GM18511 (cell line): ENCODE results near the gene GLIS1.

Source experiments
- ATAC-seq: cut with Tn5 transposase; IDR thresholded peaks from one replicate; pipeline ENCODE4 v1.9.1; 2021; ENCODE audit warnings: mild to moderate bottlenecking, moderate library complexity; ENCODE audit not compliant: unreplicated experiment

The GLIS1 gene

DNA sequence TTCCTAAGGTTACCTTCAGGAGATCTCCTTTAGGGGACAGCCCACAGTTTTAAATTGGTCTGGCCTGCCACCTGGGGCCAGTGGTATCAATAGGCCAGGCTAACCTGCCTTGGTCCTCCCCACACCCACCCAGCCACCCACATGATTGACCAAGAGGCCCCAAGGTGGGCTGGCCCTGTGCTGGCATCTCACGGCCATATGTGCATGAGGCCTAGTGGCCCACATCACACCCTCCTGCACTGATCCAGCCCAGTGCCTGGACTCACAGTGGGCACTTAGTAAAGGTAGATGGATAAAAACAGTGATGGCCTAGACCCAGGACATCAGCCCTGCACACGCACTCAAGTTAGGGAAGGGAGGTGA is 197.7 kb downstream of the GLIS1 start:
- ATAC-seq = no peak

DNA sequence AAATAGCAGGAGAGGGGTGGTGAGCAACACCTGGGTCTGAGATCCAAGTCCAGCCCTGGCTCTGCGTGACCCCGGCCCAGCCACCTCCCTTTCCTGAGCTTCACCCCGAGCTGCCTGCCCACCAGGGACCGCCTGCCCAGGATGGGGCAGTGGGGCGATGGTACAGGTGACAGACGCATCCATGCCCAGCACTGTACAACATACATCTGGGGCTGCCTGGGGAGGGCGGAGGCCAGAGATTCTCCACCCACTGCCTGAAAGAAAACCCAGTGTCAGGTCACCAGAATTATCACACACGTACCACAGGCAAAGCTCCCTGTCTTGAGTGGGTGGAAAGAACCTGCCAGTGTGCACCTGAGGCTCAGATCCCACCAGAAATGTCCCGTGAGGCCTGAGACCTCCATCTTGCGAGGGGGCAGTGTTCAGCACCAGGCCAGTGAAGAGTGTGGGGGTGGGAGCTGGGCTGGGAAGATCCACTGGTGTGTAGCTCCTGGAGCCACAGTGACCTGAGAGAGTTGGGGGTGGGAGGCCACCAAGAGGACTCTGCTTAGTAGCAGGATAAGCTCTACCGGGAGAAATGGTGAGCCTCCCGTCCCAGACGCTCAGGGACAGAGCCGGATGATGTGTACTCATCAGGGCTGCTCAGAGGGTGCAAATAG is 198.2 kb downstream of the GLIS1 start:
- no peak for ATAC-seq

GRCh38 chr1:53539711-53540603 is 199.0 kb downstream of the GLIS1 start:
- ATAC-seq = no peak

DNA sequence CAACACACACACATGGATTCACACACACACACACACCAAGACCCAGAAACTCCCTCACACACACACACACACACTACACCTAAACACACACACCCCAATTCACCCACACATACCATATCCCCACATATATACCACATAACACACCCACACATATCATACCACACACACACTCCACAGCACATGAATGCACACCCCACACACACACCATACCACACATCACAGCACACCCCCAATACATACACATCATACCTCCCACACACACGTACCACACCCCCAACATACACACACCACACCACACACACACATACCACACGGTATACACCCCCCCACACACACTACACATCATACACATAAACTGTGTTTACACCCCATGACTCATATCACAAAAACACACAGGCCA is 199.7 kb downstream of the GLIS1 start:
- ATAC-seq = no peak

GRCh38 chr1:53536606-53537005 is 202.4 kb downstream of the GLIS1 start:
- ATAC-seq = no peak

- no peak for ATAC-seq
Observed at GRCh38 chr1:53535846-53536245, 203.1 kb downstream of the GLIS1 start.

GRCh38 chr1:53535226-53535625 is 203.7 kb downstream of the GLIS1 start:
- ATAC-seq = no peak

GRCh38 chr1:53532912-53533311 is 206.1 kb downstream of the GLIS1 start:
- ATAC-seq = no peak

GRCh38 chr1:53532377-53532776 is 206.6 kb downstream of the GLIS1 start:
- ATAC-seq = no peak

DNA sequence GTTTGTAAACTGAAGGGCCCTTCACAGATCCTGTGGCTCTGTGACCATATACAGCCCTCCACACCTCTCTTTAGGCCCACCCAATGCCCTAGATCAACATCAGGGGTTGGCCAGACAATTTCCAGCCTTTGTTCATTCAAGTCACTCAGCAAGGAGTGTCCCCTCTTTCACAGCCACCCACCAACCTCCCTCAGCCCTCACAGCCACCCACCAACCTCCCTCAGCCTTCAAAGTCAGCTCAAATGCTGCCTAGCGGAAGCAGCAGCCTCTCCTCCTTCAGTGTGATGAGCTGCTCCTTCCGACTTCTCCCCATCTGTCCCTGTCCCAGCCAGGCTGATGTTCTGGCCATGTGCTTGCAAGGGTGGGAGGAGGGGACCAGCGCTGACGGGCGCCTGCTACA is 208.4 kb downstream of the GLIS1 start:
- ATAC-seq = no peak

- ATAC-seq = no peak
Observed at GRCh38 chr1:53529555-53529954, 209.4 kb downstream of the GLIS1 start.

DNA sequence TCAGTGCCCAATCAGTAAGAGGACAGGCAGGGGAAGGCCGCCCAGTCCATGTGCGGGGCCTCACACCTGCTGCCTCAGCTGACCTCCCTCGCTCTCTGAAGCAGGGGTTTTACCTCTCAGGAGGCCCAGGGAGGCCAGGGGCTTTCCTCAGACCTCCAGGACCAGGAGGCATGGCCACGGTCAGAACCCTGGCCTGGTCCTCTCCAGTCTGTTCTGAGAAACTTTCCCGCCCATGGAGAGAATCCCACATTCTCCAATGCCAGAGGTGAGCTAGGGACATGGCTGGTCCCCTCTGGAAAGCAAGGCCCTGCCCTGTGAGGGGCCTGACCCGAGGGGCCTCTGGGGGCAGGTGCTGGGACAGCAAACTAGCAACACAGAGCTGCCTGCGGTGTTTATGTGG is 211.6 kb downstream of the GLIS1 start:
- ATAC-seq = no peak

- ATAC-seq = no peak
Observed at GRCh38 chr1:53526451-53527101, 212.4 kb downstream of the GLIS1 start.

GRCh38 chr1:53525595-53525994 is 213.4 kb downstream of the GLIS1 start:
- no peak for ATAC-seq

DNA sequence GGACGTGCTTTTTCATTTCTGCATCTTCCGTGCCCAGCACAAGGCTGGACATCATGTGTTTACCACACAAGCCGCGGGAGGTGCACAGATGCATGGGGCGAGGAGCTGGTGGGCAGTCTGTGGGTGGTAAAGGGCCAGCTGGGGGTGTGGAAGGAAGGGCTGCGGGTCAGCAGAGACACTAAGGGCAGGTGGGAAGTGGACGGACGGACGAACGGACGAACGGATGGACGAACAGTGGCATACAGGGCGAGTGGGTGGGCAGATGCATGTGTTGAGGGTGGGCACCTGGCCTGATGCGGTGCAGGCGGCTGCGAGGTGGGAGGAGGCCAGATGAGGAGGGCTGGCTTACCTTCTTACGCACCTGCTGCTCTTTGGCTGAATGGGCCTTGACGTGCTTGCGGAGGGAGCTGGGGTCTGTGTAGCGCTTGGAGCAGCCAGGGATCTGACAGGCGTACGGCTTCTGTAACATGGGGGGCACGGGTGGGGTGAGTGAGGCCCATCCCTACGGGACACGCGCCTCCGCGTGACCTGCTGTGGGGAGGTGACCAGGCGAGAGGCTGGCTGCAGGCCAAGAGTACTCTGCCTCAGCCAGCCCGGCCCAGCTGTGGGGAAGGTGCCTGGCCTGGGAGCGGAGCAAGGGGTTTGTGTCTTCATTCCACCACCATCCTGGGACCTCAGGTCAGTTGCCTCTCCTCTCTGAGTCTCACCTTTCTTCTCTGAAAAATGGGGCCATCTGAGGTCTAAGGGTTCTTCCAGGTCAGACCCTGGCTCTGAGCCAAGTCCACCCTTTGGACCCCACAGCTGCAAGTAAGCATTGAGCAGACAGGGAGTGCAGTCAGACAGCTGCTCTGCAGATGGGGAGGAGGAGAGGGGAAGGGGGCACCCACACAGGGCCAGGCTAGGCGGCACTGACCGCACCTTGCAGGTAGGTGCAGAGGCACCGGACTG is 214.3 kb downstream of the GLIS1 start:
- ATAC-seq = no peak

DNA sequence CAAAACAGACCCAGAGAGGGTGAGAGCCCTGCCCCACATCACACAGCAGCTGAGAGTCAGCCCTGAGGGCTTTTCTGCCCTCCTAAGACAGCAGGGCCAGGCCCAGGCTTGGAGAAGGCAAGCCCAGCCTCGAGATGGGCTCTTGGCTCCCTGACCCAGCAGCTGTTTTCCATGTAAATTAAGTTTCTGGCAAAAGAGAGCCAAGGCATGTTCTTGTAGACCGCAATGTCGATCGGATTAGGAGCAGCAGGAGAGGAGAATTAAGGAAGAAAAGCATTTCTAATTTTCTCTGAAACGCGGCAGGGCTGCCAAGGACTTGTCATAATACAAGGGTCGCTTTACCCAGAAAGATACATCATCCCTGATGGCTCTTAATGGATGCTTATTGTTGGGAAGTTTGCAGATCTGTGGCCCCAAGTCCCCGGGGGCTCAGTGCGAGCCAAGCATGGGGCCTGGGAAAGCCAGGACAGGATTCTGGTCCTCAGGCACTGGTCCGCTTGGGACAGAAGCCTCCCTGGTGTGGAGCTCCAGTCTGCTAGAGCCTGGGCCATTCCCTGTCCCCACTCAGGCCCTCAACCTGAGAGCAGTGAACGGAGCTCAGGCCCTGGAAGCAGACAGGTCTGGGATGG is 216.9 kb downstream of the GLIS1 start:
- ATAC-seq = no peak

DNA sequence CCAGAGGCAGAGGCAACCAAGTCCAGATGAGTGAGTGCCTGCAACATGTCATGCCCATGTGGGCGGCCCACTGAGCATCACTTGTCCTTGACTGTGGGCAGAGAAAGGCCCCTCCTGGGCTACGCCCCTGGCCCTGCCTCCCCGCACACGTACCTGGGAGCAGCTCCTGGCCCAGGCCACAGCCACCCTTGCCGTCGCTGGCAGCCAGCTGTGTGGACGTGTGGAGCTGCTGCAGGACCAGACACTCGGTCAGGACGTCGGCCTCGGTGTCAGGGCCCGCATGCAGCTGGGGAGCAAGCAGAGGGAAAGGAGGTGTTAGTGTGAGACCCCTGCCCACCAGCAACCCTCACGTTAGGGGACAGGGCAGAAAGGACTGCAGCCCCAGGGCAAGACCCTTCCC is 218.5 kb downstream of the GLIS1 start:
- no peak for ATAC-seq

DNA sequence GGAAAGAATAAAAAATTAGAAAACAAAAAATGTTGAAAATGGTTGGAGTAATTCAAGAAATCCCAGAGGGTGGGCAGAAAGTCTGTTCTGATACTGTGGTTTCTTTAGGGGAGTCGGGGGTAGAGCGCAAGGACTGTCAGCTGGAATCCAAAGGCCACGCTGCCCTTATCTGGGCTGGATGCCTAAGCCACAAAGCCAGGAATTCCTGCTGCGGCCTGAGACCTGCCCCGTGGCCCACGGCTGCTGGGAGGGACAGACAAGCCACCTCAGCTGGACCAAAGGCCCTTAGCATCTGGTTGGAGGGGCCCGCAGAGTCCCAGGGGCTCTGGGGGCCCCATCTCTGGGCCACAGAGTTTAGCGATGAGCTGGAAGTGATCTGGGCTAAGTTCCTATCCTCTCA is 219.5 kb downstream of the GLIS1 start:
- ATAC-seq = no peak

- no peak for ATAC-seq
Observed at GRCh38 chr1:53518775-53519174, 220.2 kb downstream of the GLIS1 start.

DNA sequence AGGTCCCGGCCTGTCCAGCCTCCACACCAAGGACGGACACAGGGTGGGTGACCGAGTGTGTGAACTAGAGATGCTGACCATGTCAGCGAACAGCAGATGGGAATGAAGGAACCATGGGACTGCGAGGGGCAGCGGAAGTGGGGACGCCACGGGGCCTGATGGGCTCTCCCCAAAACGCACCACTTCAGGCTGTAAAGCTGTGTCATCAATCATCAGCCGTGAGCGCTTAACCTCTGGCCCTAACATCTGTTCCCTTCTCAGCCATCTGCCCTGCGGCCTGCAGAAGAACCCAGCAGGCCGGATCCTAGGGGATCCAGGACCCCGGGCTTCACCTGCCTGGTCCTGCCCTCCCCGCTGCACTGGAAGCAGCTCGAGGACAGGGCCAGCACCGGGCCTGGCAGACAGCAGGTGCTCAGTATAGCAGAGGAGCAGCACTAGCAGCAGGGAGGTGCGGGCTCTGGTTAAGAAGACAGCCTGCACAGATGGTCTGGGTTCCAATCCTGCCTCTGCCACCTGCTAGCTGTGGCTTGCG is 221.1 kb downstream of the GLIS1 start:
- no peak for ATAC-seq
